ENCODE measurements around the gene NPC1L1.
"Not testable (repeated sequence)": the region's sequence is repeated elsewhere in the genome, so short reads cannot be mapped to it uniquely, and the experiment has no call there.

NPC1L1 gene

DNA sequence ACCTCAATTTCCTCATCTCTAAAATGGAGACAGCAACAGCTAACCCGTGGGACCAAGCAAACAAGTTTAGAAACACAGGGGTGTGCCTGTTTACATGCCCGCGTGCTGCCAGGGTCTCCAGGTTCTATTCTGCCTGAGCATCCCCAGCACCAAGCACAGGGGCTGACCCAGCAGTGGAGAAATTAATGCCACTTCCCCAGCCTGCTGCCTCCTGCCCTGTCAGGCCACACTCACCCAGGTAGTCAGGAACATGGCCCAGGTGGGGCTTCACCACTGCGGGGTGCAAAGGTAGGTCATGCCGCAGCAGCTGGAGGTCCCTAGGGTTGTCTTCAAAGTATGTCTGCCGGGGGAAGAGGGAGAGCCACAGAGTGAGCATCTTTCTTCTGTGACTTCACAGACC lies 26.8 kb upstream of the NPC1L1 start:
- no peak overlapping the region for H3K4me3 ChIP-seq (ENCODE audit: low read depth, low read length)
- DNase-seq (ENCODE audit: low read depth): no peak

DNA sequence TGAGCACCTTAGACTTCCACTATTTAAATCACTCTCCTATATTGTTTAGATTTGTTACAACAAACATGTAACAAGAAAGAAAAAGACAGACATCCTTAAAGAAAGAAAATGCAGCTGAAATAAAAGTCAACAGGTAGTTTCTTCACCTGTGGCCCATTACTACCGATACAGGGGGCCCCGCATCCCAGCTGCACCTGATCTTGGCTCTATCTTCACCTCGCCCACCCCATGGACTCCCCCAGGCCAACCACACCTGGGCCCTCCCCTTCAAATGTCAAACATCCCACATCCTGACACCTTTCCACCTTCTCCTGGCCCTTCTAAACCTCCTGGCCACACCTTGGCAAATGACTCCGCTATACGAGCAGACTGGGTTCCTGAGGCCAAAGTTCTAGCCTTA lies 25.6 kb upstream of the NPC1L1 start:
- DNase-seq (ENCODE audit: low read depth): no peak
- no peak overlapping the region for H3K4me3 ChIP-seq (ENCODE audit: low read depth, low read length)

DNA sequence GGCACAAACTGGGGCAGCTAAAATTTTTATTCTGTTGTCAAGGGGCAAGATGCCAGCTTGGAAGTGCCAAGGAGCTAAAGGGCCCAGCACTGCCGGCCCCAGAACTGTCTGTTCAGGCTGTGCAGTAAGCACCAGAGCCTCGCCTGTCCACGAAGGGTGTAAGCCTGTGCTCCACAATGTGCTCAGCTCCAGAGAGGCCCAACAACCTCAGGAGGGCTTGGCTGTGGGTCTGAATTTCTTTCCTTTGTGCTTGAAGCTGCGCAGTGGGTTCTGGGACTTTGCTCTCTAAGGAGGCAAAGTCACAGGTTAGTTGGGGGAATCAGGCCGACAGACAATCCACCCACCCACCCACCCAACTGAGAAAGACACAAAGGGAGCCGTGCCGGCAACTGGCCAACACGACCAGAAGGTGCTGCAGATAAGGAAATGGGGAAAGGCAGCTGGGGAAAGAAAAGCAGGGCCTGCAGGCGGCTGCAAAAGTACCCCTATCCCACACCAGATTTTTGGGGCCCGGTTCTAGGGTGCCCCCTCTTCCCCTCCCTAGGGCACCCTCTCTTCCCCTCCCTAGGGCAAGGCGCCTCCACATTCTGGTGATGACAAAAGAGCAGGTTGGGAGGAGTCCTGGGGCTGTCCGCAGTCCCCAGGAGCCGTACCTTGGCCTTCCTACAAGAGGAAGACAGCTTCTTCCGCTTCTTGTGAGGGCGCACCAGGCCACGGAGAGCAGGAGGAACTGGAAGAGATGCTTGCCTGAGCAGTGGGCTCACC lies 24.8 kb upstream of the NPC1L1 start:
- no peak overlapping the region for H3K4me3 ChIP-seq (ENCODE audit: low read depth, low read length)
- DNase-seq (ENCODE audit: low read depth): no peak

DNA sequence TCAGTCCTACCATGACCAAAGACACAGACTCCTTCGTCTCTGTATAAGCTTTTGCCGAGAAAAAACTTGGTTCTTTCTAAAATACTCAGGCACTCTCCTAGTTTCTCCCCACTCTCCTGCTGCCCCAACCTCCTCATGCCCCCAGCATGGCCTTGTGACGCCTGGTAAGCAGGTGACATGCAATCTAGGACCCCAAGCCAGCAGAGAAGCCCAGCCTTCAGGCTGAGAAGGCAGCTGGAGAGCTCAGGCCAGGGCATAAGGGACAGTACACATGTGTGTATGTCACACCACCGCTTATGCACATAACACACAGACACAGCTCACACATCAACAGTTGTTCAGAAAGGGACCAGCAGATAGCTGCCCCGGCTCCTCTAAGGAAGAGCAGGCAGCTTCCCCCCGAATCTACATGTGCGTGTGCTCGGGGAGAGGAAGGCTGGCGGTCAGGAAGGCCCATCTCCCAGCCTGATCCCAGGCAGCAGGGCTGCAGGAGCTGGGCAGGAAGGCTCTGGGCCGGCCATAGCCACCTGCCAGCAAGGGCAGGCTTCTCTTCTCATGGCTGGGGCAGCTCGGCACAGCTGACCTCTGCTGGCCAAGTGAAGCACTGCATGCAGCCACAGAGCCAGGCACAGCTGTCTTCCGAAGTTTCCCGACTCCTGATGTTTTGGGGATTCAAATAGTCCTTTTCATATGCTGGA lies 24.1 kb upstream of the NPC1L1 start:
- no peak overlapping the region for H3K4me3 ChIP-seq (ENCODE audit: low read depth, low read length)
- DNase-seq (ENCODE audit: low read depth): no peak

DNA sequence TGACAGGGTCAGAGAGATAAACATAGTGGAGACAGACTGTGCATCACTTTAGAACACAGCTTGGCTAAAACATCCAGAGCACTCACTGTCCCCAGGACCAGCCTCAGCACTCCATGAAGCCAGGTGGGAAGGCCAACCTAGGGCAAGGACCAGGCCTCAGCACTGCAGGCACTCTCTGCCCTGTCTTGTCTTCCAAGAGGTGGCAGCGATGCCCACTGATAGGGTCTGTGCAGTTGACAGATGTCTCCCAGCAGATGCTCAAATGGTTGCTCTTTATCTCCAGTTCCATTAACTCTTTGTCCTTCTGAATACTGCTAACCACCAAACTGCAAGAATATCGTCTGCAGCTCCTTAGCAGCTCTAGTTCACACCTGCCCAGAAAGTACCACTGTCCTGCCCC lies 23.5 kb upstream of the NPC1L1 start:
- H3K4me3 ChIP-seq (ENCODE audit: low read depth, low read length): no peak overlapping the region
- DNase-seq (ENCODE audit: low read depth): no peak

DNA sequence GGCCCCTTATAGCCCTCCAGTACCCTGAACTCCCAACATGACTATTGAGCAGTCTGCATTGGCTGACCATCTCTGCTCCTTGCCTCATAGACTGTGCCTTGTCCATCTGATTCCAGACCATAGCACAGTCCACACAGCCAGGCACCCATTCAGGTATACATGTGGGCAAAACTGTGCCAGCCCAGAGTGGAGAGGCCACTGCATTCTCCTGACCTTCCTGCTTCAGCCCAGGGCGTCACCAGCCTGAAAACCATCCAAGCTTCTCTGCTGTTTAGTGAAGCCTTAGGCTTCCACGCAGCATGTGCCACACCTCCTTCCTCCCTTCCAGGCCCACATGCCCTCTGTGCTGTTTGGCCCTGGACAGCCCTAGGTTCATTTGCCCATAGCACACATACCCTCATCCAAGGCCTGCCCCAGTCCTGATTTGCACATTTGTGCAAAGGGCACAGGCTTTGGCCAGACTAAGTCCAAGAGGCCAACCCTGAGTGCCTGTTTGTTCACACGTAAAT lies 22.1 kb upstream of the NPC1L1 start:
- H3K4me3 ChIP-seq (ENCODE audit: low read depth, low read length): no peak overlapping the region
- DNase-seq (ENCODE audit: low read depth): no peak

DNA sequence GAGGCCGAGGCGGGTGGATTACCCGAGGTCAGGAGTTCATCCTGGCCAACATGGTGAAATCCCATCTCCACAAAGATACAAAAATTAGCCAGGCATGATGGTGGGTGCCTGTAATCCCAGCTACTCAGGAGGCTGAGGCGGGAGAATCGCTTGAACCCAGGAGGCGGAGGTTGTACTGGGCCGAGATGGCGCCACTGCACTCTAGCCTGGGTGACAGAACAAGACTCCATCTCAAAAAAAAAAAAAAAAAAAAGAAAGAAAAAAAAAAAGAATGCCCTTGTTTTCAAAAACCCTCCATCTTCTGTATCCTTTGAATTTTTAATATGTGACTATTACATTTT lies 21.5 kb upstream of the NPC1L1 start:
- not testable (repeated sequence) for DNase-seq (ENCODE audit: low read depth); H3K4me3 ChIP-seq (ENCODE audit: low read depth, low read length)

DNA sequence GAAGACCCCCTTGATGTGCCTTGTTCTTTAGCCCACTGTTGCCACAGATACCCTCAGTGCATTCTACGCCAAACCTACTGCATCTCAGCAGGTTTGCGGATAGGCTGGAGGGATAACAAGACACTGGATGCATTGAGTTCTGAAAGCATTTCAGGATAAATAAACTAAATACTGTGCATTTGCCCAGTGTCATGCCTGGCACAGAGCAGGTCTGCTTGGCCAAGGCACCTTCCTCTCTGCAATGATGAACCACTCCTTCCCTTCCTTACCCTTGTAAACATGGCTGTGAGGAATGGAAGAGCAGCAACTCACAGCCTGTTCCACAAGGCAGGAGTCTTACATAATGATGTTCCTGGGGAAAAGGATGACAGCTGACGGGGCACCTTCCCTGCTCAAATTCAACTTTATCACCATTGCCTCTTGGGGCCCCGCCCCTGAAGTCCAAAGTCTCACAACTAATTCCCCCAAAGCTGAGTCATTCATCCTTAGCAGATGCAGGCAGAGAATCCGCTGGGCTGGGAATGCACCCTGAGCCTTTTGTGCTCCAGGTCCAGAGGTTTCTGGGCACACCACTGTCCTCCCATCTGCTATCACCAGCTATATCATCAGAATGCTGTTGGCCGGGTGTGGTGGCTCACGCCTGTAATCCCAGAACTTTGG lies 21.0 kb upstream of the NPC1L1 start:
- no peak for DNase-seq (ENCODE audit: low read depth)
- no peak overlapping the region for H3K4me3 ChIP-seq (ENCODE audit: low read depth, low read length)

DNA sequence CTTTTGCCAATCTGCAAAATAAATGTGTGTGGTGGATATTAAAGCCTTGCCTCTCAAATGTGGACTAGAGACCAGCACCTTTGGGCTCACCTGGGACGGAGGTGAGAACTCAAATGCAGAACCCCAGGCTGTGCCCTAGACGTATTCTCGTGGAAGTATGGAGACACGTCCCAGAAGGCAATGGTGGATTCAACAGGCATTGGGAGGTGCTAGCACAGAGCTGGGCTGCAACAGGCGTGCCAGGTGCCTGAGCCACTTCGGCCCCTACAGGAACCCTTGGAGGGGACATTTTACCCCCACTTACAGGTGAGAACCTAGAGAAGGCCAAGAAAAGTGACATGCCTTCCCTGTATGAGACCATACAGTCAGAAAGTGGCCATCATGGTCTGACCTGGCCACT lies 20.4 kb upstream of the NPC1L1 start:
- no peak overlapping the region for H3K4me3 ChIP-seq (ENCODE audit: low read depth, low read length)
- no peak for DNase-seq (ENCODE audit: low read depth)

DNA sequence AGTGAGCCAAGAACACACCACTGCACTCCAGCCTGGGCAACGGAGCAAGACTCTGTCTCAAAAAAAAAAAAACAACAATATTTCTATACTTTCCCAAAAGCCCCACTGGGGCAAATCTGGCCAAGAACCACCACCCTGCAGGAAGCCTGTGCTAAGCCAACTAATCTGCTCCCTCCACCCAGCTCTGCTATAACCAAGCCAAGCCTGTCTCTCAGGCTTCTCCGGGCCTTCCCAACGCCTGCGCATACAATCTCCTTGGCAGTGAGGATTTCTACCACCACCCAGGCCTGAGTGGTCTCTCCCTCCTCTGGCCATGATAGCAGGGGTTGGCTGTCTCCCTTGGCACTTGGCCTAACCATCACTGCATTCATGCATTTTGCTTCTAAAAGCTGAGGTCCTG lies 18.4 kb upstream of the NPC1L1 start:
- H3K4me3 ChIP-seq (ENCODE audit: low read depth, low read length): no peak overlapping the region
- DNase-seq (ENCODE audit: low read depth): no peak

DNA sequence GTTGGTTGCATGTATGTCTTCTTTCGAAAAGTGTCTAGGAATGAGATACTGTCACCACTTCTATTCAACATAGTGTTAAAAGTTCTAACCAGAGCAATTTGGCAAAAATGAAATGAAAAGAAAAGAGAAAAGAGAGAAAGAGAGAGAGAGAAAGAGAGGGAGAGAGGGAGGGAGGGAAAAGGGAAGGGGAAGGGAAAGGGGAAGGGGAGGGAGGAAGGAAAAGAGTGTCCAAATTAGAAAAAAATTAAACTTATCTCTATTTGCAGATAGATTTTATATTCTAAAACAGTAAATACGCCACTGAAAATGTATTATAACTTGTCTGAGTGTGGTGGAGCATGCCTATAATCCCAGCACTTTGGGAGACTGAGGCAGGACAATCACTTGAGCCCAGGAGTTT lies 16.4 kb upstream of the NPC1L1 start:
- DNase-seq (ENCODE audit: low read depth): no peak
- no peak overlapping the region for H3K4me3 ChIP-seq (ENCODE audit: low read depth, low read length)

DNA sequence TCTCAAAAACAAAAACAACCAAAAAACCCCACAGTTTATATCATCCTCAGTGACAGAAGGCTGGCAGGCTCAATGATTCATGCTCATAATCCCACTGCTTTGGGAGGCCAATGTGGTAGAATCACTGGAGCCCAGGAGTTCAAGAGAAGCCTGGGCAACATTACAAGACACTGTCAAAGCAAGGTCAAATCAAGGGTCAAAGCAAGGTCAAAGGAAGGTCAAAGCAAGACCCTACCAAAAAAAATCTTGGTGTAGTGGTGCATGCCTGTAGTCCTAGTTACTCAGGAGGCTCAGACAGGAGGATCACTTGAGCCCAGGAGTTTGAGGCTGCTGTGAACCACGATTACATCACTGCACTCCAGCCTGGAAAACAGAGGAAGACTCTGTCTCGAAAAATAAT lies 14.2 kb upstream of the NPC1L1 start:
- H3K4me3 ChIP-seq (ENCODE audit: low read depth, low read length): no peak overlapping the region
- no peak for DNase-seq (ENCODE audit: low read depth)

DNA sequence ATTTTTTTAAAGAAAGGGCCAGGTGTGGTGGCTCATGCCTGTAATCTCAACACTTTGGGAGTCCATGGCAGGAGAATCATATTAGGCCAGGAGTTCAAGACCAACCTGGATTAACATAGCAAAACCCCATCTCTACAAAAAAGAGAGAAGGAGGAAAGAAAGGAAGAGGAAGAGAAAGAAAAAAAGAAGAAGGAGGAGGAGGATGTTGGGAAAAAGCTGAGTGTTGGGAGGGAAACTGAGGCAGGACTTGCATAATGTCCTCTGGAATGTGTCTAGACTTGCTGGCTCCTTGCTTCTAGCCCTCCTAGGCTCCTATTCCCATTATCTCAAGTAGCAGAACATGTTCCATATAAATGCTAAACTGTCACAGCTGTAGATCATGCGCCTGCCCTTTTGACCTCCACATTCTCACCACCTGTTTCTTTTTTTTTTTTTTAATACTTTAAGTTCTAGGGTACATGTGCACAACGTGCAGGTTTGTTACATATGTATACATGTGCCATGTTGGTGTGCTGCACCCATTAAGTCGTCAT lies 11.4 kb upstream of the NPC1L1 start:
- DNase-seq (ENCODE audit: low read depth); H3K4me3 ChIP-seq (ENCODE audit: low read depth, low read length): not testable (repeated sequence)

DNA sequence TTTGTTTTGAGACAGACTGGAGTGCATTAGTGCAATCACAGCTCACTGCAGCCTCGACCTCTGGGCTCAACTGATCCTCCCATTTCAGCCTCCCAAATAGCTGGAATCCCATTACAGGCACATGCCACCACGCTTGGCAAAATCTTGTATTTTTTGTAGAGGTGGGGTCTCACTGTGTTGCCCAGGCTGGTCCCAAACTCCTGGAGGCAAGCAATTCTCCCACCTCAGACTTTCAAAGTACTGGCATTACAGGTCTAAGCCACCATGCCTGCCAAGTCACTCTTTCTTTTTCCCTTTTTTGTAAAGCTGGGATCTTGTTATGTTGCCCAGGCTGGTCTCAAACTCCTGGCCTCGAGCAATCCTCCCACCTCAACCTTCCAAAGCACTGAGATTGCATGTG lies 8.3 kb upstream of the NPC1L1 start:
- DNase-seq (ENCODE audit: low read depth): no peak
- H3K4me3 ChIP-seq (ENCODE audit: low read depth, low read length): no peak overlapping the region

DNA sequence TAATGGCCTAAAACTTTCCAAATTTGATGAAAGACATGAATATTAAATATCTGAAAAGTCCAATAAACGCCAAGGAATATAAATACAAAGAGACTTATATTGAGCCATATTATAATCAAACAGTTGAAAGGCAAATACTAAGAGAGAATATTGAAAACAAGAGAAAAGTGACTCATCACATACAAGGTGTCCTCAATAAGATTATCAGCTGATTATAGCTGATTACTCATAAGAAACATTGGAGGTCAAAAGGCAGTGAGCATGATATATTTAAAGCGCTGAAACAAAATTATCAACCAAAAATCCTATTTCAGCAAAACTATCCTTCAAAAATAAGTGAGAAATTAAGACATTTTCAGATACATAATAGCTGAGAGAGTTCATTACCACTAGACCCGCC lies 7.8 kb upstream of the NPC1L1 start:
- H3K4me3 ChIP-seq (ENCODE audit: low read depth, low read length): no peak overlapping the region
- DNase-seq (ENCODE audit: low read depth): no peak

DNA sequence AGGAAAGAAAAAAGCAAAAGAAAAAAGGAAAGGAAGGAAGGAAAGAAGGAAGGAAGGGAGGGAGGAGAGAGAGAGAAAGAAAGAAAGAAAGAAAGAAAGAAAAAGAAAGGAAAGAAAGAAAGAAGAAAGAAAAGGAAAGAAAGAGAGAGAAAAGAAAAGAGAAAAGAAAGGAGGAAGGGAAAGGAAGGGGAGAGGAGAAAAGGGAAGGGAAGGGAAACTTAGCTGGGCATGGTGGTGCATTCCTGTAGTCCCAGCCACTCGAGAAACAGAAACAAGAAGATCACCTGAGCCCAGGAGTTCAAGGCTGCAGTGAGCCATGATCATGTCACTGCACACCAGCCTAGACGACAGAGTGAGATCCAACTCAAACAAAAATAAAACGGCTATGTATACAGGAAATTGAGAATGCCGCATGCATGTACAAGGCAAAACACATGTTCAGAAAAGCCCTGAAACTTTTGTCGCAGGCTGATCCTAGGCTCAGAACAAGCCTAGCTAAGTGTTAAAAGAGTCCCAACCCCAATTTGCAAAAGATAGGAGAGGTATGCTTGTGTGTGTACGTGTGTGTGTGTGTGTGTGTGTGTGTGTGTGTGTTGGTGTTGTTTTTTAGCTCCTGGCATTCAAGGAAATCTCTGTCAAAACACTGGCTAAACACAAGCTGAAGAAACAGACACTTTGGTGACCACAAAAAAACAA lies 6.6 kb upstream of the NPC1L1 start:
- DNase-seq (ENCODE audit: low read depth): no peak
- H3K4me3 ChIP-seq (ENCODE audit: low read depth, low read length): no peak overlapping the region

DNA sequence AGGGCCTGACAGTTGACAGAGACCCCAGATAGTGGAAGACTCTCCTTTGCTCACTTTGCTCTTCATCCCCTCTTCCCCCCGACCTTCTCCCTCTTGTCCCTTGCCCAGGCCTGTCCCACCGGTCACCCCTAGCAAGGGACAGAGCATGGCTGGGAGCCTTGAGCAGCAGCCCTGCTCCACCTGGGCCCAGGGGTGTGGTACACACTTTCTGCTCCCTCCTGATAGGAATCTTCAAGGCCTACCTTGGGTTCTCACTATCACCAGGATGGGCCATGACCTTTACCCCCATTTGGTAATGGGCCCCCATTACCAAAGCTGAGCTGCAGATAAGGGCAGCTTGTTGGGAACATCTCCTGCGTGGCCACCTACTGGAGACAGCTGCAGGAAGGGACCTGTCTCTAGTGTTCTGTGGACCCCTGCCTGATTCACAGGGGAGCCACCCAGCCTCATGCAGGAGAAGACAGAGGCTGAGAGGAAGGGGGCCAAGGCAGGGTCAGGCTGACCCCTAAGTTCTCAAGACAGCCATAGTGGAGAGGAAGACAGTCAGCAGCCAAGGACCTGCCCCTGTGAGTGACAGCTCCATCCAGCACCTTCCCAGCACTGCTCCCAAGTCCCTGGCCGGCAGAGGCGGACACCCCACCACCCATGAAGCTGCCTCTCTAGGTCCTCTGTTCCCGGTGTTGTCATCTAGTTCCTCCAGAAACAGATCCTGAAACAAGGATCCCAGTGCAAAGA lies 913 bp upstream of the NPC1L1 start:
- no peak for DNase-seq (ENCODE audit: low read depth)
- H3K4me3 ChIP-seq (ENCODE audit: low read depth, low read length): no peak overlapping the region

DNA sequence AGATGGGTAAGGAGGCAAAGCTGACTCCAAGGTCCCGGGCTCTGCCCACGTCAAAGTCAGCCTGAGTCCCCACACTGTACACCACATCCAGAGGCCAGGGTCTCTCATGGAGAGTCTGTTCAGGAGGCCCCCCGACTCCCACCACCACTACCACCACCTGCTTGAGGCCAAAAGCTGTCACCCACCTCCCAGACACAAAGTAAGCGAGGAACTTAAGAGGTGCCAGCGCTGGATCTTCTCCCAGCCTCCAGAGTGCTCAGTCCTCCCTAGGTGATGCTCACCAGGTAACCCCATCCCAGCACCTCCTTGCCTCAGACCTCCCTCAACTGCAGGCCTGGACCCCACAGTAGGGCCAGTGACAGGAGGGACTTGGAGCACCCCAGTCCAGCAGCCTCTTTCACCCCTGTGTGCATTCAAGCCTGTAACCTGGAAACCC lies 520 bp downstream of the NPC1L1 start:
- no peak overlapping the region for H3K4me3 ChIP-seq (ENCODE audit: low read depth, low read length)
- no peak for DNase-seq (ENCODE audit: low read depth)
